HG03280 (cell line): ENCODE data around the gene RAB1A.

Experiments used
- ATAC-seq: cut with Tn5 transposase; IDR thresholded peaks from one replicate; pipeline ENCODE4 v1.9.1; 2021; ENCODE audit warnings: mild to moderate bottlenecking, moderate library complexity; ENCODE audit not compliant: unreplicated experiment

The RAB1A gene

DNA sequence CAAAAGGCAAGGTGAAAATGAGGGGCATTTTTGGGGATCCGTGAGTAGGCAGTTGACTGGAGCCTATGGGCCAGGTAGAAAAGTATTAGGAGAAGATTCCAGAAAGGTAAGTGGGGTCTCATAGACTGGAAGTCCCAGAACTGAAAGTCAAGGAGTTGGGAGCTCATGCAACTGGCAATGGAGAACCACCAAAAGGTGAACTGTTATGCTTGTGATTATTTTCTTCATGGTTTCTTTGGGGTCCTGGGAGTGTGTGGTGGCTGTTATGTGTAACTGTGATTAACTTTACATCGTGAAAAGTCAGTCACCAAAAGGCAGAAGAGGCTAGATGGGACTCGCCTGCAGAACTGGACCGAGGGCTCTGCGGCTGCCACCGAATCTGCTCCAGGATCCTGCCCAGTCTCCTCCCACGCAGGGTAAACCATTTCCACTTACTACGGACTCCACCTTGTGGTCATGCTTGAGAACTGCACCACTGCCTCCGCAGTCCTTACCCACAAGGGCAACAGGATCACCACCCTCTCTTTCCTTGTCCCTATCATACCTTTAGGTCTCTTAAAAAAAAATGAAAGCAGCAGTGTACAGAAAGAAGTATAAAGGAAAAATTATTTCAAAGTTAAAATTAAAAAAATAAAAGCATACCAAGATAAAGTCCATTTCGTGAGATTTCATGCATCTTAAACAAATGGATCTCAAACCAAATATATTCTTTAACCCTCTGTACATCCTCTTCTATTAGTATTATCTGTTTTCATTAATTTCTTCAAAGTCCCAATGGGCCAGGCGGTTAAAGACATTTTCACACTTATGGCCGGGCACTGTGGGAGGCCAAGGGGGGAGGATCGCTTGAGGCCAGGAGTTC is 89.3 kb downstream of the RAB1A start:
- peak; percentile 76 for ATAC-seq

DNA sequence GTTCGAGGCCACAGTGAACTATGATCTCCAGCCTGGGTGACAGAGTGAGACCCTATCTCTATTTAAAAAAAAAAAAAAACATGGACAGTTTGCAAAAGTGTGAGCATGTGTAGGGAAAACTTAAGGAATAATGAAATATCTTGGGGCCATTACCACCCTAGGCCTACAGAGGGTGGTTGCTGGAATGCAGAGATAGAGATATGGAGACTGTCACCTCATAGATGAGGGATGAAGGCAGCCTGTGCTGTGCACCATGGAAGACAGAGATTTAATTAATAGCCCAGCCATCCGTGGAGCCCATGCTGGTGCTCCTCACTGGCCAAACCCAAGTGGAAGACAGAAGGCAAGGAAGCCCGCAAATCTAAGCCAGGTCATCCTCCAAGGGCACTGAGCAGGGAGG is 90.3 kb downstream of the RAB1A start:
- no peak for ATAC-seq

DNA sequence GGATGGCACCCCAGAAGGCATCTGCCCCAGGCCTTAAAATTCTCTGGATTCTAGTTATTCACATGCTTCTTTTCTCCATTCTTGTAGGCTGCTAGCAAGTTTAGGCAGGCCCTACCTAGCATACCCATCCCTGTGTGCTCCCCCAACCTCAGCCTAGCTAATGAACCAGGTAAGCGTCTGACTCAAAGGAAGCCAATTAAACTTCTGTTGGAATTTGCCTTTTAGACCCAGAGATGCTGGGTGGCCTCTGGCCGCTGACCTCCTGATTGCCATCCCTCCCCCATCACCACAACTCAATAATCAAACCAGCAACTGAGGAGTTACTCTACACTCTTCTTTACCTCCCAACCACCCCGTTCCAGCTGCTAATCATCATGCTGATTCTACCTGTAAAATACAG is 92.7 kb downstream of the RAB1A start:
- ATAC-seq = no peak
